ENCODE data around the gene GIMAP2.
"Not testable (repeated sequence)": the region's sequence is repeated elsewhere in the genome, so short reads cannot be mapped to it uniquely, and the experiment has no call there.

Gene GIMAP2

GRCh38 chr7:150678601-150679000 is 6.9 kb upstream of the GIMAP2 start:
- peak in 1 of 2 donors; percentile 44 for DNase-seq

DNA sequence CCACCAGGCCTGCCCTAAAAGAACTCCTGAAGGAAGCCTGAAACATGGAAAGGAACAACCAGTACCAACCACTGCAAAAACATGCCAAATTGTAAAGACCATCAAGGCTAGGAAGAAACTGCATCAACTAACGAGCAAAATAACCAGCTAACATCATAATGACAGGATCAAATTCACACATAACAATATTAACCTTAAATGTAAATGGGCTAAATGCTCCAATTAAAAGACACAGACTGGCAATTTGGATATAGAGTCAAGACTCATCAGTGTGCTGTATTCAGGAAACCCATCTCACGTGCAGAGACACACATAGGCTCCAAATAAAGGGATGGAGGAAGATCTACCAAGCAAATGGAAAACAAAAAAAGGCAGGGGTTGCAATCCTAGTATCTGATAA is 5.1 kb upstream of the GIMAP2 start:
- not testable (repeated sequence) for DNase-seq

GRCh38 chr7:150686030-150686631 is 625 bp downstream of the GIMAP2 start:
- no peak for DNase-seq

GRCh38 chr7:150688630-150689029 is 3.1 kb downstream of the GIMAP2 start:
- DNase-seq = no peak

DNA sequence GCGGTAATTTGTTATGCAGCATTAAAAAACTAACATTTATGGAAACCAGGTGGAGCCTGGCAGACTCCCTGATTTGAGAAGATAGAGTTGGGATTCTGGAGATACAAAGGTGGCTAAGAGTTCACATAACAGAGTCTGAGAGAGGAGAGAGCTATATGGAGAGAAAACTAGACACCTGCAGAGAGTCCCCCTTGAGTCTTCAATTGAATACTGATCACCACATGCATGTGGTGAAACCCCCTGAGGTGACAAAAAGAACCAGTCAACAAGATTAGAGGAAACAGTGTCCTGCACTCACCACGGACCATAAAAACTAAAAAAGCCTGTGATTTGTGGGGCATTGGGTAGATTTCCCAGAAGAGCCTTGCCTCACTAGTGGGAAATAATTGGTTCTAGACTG is 10.1 kb downstream of the GIMAP2 start:
- no peak for DNase-seq

GRCh38 chr7:150703209-150703608 is 17.7 kb downstream of the GIMAP2 start:
- no peak for DNase-seq

DNA sequence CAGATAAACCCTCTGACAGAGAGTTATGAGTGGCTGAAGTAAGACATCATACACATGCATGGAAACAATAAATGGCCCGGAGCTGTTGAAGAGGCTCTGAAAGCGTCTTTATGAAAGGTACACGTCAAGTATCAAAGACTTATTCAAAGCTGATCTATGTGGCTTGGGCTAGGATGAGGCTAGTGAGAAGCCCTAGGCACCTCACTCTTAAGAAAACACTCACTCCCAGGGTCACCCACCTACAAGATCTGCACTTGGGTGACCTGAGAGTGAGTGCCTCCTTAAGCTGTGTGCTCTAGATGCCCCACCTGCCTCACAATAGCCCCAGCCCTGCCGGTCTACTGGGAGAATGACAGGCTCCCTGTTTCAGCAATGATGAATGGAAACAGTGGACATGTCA is 29.8 kb downstream of the GIMAP2 start:
- DNase-seq = no peak

GRCh38 chr7:150715738-150716137 is 30.2 kb downstream of the GIMAP2 start:
- no peak for DNase-seq

GRCh38 chr7:150716368-150716767 is 30.9 kb downstream of the GIMAP2 start, which contains the start of gene GIMAP1:
Gene GIMAP1, plus strand, starts transcription at chr7:150716613. Its CDS starts 2,435 bp downstream, at chr7:150719048.
- peak in 1 of 2 donors; percentile 44 for DNase-seq

DNA sequence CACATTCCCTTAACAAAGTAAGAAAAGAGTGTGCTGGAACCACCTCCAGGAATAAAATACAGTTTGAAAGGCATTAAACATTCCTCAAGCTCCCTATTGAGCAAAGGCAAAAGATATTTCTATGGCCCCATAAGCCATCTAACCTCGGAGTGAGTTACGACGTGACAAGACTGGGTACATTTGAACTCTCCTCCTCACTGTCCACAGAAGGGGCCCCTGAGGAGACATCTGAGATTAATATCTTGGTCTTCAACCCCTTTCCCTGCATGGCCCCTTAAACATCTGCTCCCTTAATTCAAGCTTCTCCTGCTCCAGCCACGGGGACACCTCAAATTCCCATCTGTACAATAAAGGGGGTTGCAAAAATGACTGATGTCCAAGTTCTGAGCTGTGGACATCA is 31.4 kb downstream of the GIMAP2 start:
- DNase-seq = no peak

DNA sequence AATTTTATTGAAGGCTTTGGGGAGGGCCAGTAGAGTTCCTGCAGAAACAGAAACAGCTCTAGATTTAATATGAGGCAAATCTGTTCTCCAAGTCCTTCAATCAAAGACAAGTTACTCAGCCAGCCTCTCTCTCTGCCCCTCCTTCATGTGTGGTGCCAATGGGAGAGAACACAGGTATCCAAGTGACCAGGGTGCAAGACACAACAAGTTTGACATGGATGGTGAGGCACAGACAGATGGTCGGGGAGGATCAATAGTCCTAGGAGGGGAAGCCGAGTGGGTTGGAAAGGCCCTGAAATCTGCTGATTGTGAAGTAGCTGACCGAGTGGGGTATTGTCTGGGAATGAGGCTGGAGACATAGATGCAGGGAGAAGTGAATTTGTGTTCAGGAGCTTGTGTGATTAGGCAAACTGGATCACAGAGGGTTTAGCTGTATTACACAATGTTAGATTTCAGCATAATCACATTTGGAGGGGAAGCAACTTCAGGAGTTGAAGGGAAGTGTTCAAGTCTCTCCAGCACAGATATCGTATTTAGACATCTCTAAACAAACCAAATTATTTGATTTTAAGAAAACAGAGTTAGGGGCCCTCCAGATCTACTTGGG is 32.4 kb downstream of the GIMAP2 start:
- no peak for DNase-seq

- DNase-seq = no peak
Observed at GRCh38 chr7:150719436-150719835, 33.9 kb downstream of the GIMAP2 start.

GRCh38 chr7:150719960-150720891 is 34.7 kb downstream of the GIMAP2 start:
- no peak for DNase-seq

DNA sequence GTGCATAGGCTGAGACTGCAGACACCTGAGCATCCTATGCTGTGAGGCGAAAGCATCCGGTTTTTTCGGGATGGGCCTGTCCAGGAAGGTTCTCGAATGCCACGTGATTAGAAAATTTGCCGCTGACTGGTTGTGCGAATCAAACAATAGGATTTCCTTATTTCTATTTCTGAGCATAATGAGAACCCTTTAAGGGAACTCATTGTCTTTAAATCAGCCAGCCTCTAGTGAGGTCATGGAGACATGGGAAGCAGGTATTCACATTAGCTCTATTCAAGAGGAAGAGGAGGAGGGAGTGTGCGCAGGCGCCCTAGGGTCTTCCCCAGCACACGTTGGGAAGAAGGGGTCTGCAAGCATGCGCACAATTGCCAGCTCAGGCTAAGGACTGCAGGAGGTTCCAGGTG is 36.5 kb downstream of the GIMAP2 start:
- no peak for DNase-seq

- no peak for DNase-seq
Observed at GRCh38 chr7:150722431-150722931, 37.0 kb downstream of the GIMAP2 start.

DNA sequence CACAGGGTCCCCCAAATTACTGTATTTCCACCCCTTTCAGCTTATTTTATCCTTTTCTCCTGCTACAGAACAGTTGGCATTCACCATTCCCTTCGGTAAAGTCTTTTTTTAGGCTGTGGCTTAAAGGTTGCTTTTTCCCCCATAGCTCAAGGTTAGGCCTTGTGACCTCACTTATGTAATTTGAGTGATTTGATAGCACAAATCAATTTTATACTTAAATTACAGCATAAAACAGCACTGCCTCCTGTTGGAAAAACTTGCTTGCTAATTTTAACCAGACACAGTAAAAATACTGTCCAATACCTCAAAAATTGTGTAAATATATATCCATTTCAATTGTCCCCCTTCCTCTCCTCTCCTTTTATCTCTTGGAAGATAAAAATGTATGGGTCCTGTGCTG is 38.0 kb downstream of the GIMAP2 start:
- no peak for DNase-seq

DNA sequence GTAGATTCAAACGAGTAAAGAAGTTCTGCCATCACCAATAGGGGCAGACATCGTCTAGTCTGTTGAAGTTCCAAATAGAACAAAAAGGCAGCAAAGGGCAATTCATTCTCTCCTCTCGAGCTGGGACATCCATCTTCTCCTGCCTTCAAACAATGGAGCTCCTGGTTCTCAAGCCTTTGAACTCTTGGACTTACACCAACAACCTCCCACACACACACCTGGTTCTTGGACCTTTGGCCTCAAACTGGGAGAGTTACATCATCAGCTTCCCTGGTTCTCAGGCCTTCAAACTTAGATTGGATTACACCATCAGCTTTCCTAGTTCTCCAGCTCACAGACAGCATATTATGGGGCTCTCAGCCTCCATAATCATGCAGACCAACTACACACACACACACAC is 41.9 kb downstream of the GIMAP2 start:
- DNase-seq = no peak

DNA sequence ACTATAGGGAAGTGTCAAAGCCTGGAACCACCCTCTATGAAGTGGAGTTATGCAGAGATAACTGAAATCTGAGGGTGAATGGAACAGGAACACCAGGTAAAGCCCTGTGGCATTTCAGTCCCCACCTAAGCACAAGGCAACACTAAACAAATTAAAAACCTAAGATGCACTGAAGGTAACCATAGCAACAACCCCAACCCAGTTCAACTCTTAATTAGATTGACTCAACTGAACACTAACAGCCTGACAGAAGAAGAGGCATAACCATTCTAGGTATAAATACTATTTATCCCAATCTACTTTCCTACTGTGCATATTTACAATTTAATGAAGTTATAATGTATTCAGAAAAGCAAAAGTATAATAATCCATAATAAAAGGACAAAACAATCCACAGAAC is 42.5 kb downstream of the GIMAP2 start:
- no peak for DNase-seq

DNA sequence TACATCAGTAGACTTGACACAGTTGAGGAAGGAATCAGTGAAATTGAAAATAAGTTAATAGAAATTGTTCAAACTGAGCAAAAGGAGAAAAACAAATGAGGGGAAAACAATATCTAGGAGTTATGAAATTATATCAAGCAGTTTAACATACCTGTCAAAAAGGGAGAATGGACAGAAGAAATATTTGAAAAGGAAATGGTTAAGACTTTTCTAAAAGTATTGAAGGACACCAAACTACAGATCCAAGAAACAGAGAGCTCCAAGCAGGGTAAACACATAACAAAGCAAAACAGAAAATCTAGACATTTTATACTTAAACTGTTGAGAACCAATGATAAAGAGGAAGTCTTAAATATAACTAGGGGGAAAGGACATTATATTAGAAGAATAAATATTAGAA is 43.1 kb downstream of the GIMAP2 start:
- no peak for DNase-seq

- DNase-seq = no peak
Observed at GRCh38 chr7:150731916-150732315, 46.4 kb downstream of the GIMAP2 start.

- no peak for DNase-seq
Observed at GRCh38 chr7:150732786-150733481, 47.4 kb downstream of the GIMAP2 start.

DNA sequence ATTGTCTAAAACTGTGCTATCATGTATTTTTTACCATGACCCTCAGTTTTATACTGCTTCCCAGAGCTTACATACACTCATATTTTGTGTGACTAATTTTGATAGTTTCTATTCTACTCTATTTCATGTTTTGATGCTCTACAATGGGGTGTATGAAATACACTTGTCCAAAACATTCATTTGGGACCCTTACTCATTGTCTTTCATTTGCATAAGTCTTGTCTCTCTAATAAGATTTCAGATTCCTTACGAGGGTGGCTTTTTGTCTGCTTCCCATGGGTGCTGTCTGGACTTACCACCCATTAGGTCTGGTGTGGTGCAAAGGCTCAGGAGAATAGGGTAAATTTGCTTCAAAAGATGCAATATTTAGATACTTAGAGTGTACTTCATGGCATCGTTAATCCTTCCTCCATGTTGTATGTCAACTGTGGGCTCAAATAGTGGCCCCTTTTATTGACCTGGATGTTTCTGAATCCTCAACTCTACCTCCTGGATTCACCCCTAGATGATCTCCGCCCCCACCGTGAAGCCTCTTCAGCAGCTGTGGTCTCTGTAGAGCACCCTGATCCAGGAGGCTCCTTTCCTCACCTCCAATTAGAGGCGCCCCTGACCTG is 48.1 kb downstream of the GIMAP2 start:
- DNase-seq = no peak

DNA sequence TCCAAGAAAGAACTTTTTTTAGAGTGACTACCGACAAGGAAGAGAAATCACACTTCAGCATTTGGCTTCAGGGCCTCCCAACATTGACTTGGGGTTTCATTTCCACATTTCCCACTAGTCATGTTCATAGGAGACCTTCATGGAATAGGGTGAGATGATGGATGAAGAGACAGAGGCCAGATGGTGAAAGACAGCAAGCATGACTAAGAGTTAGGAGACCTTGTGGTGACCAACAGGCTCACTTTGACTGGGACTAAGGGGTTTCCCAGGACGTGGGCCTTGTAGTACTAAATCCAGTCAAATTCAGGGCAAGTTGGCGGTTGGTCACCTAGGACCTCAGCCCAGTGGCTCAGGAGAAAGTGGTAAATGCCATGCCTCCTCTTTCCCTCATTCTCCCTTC is 48.7 kb downstream of the GIMAP2 start:
- DNase-seq = no peak
